GM18951 (cell line): ENCODE results near the gene MUC20.
"Not testable (repeated sequence)": the region's sequence is repeated elsewhere in the genome, so short reads cannot be mapped to it uniquely, and the experiment has no call there.

Experiments
- POLR2A ChIP-seq: IDR thresholded peaks from 4 replicates; pipeline ENCODE4 v1.6.1; 2011; ENCODE audit warnings: mild to moderate bottlenecking; ENCODE audit not compliant: insufficient read length, insufficient read depth; ENCODE audit errors: extremely low read depth
- in situ Hi-C: fragments of 300-500 bp; cut with MboI; formaldehyde crosslinking; loops from one replicate; pipeline ENCODE4 v1.12.0; 2022; ENCODE audit warnings: low sequenced_read_pairs, mixed read lengths, inconsistent platforms; ENCODE audit not compliant: unreplicated experiment

Gene MUC20

GRCh38 chr3:195700319-195700718 is 20.5 kb upstream of the MUC20 start:
- TF ChIP-seq POLR2A: no peak
- in situ Hi-C loops: no loop called here

GRCh38 chr3:195701042-195701915 is 19.5 kb upstream of the MUC20 start:
- in situ Hi-C loops: no loop called here
- TF ChIP-seq POLR2A: no peak

GRCh38 chr3:195703776-195704175 is 17.0 kb upstream of the MUC20 start:
- in situ Hi-C loops: no loop called here
- no peak for TF ChIP-seq POLR2A

DNA sequence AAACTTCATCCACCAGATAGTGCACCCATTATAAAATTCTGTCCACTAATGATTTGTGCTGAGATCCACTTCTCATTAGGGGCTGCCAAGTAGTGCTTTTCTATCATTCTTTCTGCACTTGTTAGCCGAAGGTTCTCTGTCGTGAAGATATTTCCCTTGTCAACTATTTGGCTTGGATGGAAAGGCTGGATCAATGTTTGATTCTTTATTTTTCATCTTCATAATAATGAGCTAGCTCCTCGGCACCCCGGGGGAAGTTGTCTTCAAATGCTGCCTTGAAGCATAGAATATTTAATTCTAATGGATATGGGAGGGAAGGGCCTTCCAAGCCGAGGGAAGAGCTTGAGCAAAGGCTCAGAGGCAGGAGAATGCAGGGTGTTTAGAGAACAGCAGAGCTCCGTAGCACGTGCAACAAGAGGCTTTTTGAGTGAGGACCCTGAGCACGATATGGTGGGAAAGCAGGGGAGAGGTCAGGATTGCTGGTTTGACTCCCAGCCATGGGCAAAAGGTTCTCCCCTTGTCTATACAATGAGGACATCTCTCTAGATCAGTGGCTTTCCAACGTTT is 16.3 kb upstream of the MUC20 start:
- TF ChIP-seq POLR2A: no peak
- in situ Hi-C loops: no loop called here

DNA sequence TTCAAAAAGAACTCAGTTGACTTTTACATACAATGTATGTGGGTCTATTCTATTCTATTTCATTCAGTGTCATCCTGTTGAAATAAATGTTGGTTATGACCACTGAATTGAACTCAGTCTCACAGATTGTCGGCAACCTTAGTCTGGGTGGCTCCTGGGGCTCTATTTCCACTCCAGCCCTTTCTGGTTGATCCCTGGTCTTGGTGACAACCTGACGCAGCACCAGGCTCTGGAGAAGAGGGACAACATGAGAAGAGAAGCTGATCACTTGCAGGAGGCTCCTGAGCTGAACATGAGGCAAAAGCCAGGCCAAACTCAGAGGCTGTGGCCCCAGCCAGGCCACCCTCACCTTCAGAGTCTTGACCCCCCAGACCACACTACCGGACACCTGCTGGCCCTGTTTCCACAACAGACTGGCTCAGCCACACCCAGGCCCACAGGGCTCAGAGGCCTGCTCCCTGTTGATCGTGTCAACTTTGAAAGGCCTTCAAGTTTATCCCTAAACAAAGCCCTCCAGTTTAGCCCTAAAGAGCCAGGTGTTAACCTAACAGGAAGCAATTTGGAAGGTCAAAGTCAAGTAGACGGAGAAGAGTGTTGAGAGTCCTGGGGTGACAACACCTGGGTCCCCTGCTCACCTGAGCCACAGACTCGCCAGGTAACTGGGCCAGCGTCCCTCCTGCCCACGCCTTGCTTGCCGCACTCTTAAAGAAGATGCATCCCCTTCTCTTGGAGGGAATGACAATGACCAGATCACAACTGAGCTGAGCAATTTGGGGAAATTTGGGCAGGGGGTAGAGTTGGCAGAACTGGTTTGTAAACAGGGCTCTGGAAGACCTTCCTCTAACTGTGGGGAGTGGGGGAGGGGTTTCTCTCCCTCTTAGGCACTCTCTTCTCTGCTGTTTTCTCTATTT is 15.4 kb upstream of the MUC20 start:
- in situ Hi-C loops: no loop called here

GRCh38 chr3:195708061-195708460 is 12.7 kb upstream of the MUC20 start:
- TF ChIP-seq POLR2A: no peak
- in situ Hi-C loops: no loop called here

More for the DNA sequence above, 15.4 kb upstream of the MUC20 start:
- TF ChIP-seq POLR2A: no peak

GRCh38 chr3:195708626-195709481 is 11.9 kb upstream of the MUC20 start:
- in situ Hi-C loops: no loop called here
- TF ChIP-seq POLR2A: no peak

DNA sequence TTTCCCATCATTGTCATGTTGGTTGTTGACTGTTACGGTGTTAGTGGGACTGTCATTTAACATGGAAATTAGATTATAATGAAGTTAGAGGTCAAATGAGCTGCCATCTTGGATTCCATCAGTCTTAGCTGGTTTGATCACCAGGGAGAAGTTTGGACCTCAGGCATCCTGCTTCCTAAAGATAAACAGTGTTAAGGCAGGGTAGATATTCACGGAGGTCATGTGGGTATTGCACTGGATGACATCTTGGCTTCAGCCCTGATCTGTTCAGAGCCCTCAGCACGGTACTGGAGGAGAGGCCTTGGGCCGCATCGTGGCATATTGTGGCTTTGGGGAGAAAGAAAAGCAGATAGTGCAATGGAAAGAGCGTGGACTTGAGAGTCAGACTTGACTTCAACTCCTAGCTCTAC is 11.1 kb upstream of the MUC20 start:
- in situ Hi-C loops: no loop called here
- no peak for TF ChIP-seq POLR2A

DNA sequence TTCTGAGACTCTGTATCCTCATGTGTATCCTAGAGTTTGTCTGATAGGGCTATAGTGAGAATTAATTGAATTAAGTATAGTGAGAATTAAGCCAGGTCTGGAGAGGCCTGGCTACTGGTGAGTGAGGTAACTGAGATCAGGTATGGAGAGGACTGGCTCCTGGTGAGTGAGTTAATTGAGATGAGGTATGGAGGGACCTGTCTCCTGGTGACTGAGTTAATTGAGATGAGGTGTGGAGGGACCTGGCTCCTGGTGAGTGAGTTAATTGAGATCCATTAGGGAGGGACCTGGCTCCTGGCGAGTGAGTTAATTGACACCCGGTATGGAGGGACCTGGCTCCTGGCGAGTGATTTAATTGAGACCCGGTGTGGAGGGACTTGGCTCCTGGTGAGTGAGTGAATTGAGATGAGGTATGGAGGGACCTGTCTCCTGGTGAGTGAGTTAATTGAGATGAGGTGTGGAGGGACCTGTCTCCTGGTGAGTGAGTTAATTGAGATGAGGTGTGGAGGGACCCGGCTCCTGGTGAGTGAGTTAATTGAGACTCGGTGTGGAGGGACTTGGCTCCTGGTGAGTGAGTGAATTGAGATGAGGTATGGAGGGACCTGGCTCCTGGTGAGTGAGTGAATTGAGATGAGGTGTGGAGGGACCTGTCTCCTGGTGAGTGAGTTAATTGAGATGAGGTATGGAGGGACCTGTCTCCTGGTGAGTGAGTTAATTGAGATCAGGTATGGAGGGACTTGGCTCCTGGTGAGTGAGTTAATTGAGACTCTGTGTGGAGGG is 10.5 kb upstream of the MUC20 start:
- in situ Hi-C loops: not testable (repeated sequence)

- in situ Hi-C loops: not testable (repeated sequence)
Measured at GRCh38 chr3:195711091-195711812, 9.5 kb upstream of the MUC20 start.

- in situ Hi-C loops: no loop called here
Measured at GRCh38 chr3:195711813-195712534, 8.8 kb upstream of the MUC20 start.

DNA sequence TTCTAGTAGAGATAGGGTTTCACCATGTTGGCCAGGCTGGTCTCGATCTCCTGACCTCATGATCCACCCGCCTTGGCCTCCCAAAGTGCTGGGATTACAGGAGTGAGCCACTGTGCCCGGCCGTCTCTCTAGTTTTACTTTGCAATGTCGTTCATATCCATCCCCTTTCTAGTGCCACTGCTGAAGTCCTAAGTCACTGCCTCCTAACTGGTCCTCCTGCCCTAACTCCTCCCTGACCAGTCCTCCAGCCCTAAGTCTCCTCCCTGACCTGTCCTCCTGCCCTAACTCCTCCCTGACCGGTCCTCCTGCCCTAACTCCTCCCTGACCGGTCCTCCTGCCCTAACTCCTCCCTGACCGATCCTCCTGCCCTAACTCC is 8.3 kb upstream of the MUC20 start:
- in situ Hi-C loops: not testable (repeated sequence)

More at GRCh38 chr3:195711813-195712534, 8.8 kb upstream of the MUC20 start:
- TF ChIP-seq POLR2A: no peak

DNA sequence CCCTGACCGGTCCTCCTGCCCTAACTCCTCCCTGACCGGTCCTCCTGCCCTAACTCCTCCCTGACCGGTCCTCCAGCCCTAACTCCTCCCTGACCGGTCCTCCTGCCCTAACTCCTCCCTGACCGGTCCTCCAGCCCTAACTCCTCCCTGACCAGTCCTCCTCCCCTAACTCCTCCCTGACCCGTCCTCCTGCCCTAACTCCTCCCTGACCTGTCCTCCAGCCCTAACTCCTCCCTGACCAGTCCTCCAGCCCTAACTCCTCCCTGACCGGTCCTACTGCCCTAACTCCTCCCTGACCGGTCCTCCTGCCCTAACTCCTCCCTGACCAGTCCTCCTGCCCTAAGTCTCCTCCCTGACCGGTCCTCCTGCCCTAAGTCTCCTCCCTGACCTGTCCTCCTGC is 7.6 kb upstream of the MUC20 start:
- in situ Hi-C loops: not testable (repeated sequence)
